GM23338 (cell line): Measurements from ENCODE around the gene H1-8. TPM values are rescaled to one million over a fixed set of nuclear protein-coding genes. Genes with fewer than 3 reads are reported as not detected.

Experiments
- ATAC-seq: fragments of 200-7000 bp; cut with Tn5 transposase; 3 replicates; pipeline ENCODE4 v1.9.1; 2020
- DNase-seq: peaks from one replicate; pipeline ENCODE4 v3.0.0-alpha.2; 2015; ENCODE audit warnings: low spot score
- H2AFZ ChIP-seq: fragments of 200-600 bp; sonication (generic); 2 replicates; pipeline ENCODE4 v1.8.0; 2016; ENCODE audit warnings: antibody characterized with exemption, mild to moderate bottlenecking, moderate library complexity
- H3F3A ChIP-seq: fragments of 200-600 bp; sonication (generic); replicated peaks from 2 replicates; pipeline ENCODE4 v1.8.0; 2017; ENCODE audit warnings: antibody characterized with exemption, mixed run types, low read depth
- H3K27ac ChIP-seq: fragments of 200-600 bp; sonication (generic); 2 replicates; pipeline ENCODE4 v1.6.1; 2016; ENCODE audit warnings: low read depth
- H3K27me3 ChIP-seq: fragments of 200-600 bp; sonication (generic); 2 replicates; pipeline ENCODE4 v1.8.0; 2016; ENCODE audit warnings: mild to moderate bottlenecking, mixed run types, moderate library complexity; ENCODE audit not compliant: insufficient read depth
- H3K36me3 ChIP-seq: fragments of 200-600 bp; sonication (generic); 2 replicates; pipeline ENCODE4 v1.8.0; 2016; ENCODE audit warnings: mild to moderate bottlenecking; ENCODE audit not compliant: insufficient read depth
- H3K4me1 ChIP-seq: fragments of 200-600 bp; sonication (generic); 2 replicates; pipeline ENCODE4 v1.8.0; 2016; ENCODE audit warnings: mild to moderate bottlenecking, moderate library complexity; ENCODE audit not compliant: insufficient read depth
- H3K4me2 ChIP-seq: fragments of 200-600 bp; sonication (generic); 2 replicates; pipeline ENCODE4 v1.7.1; 2017; ENCODE audit warnings: mixed run types
- H3K4me3 ChIP-seq: fragments of 200-600 bp; sonication (generic); 2 replicates; pipeline ENCODE4 v1.6.1; 2016; ENCODE audit warnings: mixed run types
- H3K79me2 ChIP-seq: fragments of 200-600 bp; sonication (generic); replicated peaks from 2 replicates; pipeline ENCODE4 v1.8.0; 2017; ENCODE audit warnings: mild to moderate bottlenecking; ENCODE audit not compliant: insufficient read depth
- H3K9me2 ChIP-seq: fragments of 200-600 bp; sonication (generic); 2 replicates; pipeline ENCODE4 v1.8.0; 2017; ENCODE audit not compliant: insufficient read depth
- H4K20me1 ChIP-seq: fragments of 200-600 bp; sonication (generic); replicated peaks from 2 replicates; pipeline ENCODE4 v1.8.0; 2017; ENCODE audit warnings: mild to moderate bottlenecking; ENCODE audit not compliant: insufficient read depth
- H3K27ac Mint-ChIP-seq: 2 replicates; pipeline ENCODE4 v1.8.0; 2020; ENCODE audit warnings: inconsistent platforms, mild to moderate bottlenecking, moderate library complexity, mixed read lengths
- H3K27me3 Mint-ChIP-seq: 3 replicates; pipeline ENCODE4 v1.8.0; 2022; ENCODE audit warnings: low read depth, mild to moderate bottlenecking, moderate library complexity, mixed read lengths, inconsistent platforms; ENCODE audit not compliant: insufficient read depth, poor library complexity
- H3K36me3 Mint-ChIP-seq: 3 replicates; pipeline ENCODE4 v1.8.0; 2021; ENCODE audit warnings: low read depth, mild to moderate bottlenecking, inconsistent platforms, moderate library complexity, mixed read lengths
- H3K4me1 Mint-ChIP-seq: 3 replicates; pipeline ENCODE4 v1.8.0; 2020; ENCODE audit warnings: mild to moderate bottlenecking, inconsistent platforms, mixed read lengths
- H3K4me3 Mint-ChIP-seq: 3 replicates; pipeline ENCODE4 v1.8.0; 2021; ENCODE audit warnings: moderate library complexity, mild to moderate bottlenecking, inconsistent platforms, mixed read lengths
- H3K9me3 Mint-ChIP-seq: 3 replicates; pipeline ENCODE4 v1.8.0; 2020; ENCODE audit warnings: moderate library complexity, mild to moderate bottlenecking, inconsistent platforms, mixed read lengths
- CREB1 ChIP-seq: fragments of 250-450 bp; sonication (Bioruptor Pico); IDR thresholded peaks from 2 replicates; pipeline ENCODE4 v1.5.0; 2020; ENCODE audit warnings: low read depth, mild to moderate bottlenecking, moderate library complexity
- CTCF ChIP-seq, 2 experiments: fragments of 200-600 bp in 1 of 2; sonication (generic) in 1 of 2; conservative IDR thresholded peaks; 2 replicates each; pipeline versions ENCODE4 v1.5.1 to v1.6.1; 2016 to 2017; ENCODE audit warnings: antibody characterized with exemption in 2 of 2, low read depth in 2 of 2, mild to moderate bottlenecking in 2 of 2, moderate library complexity in 1 of 2
- ETS1 ChIP-seq: IDR thresholded peaks from 2 replicates; pipeline ENCODE4 v1.6.1; 2016; ENCODE audit warnings: antibody characterized with exemption
- EZH2 ChIP-seq: fragments of 200-600 bp; sonication (generic); IDR thresholded peaks from one replicate; pipeline ENCODE4 v1.8.0; 2017; ENCODE audit warnings: antibody characterized with exemption, mild to moderate bottlenecking, low read depth; ENCODE audit not compliant: unreplicated experiment
- EZH2phosphoT487 ChIP-seq: fragments of 200-600 bp; sonication (generic); IDR thresholded peaks from one replicate; pipeline ENCODE4 v1.8.1; 2018; ENCODE audit warnings: antibody characterized with exemption; ENCODE audit not compliant: unreplicated experiment
- JUNB ChIP-seq: IDR thresholded peaks from one replicate; pipeline ENCODE4 v1.6.1; 2016; ENCODE audit warnings: antibody characterized with exemption; ENCODE audit not compliant: unreplicated experiment
- NANOG ChIP-seq: IDR thresholded peaks from 2 replicates; pipeline ENCODE4 v1.6.1; 2016; ENCODE audit warnings: antibody characterized with exemption, borderline replicate concordance
- STAT1 ChIP-seq: IDR thresholded peaks from one replicate; pipeline ENCODE4 v1.6.1; 2016; ENCODE audit warnings: antibody characterized with exemption; ENCODE audit not compliant: unreplicated experiment
- ZNF331 ChIP-seq: fragments of 250-450 bp; sonication (Bioruptor Pico); IDR thresholded peaks from 2 replicates; pipeline ENCODE4 v1.5.0; 2020; ENCODE audit warnings: low read depth, mild to moderate bottlenecking, moderate library complexity
- polyA plus RNA-seq: library from polyadenylated mRNA; unstranded; fragments of >200 nt; fragmentation: Nextera tagmentation; extraction: Ambion mirVana; gene quantifications from 2 replicates; pipeline ENCODE4 v1.2.1, GENCODE V29; 2016
- total RNA-seq: library from RNA; depleted of rRNA; stranded (reverse); fragments of >200 nt; shearing (Covaris generic); gene quantifications from 2 replicates; pipeline ENCODE4 v1.2.3, GENCODE V29; 2014
- TF ChIP-seq, protein P1 (sequence below): IDR thresholded peaks from one replicate; pipeline ENCODE4 v1.6.1; 2018; ENCODE audit warnings: antibody characterized with exemption; ENCODE audit not compliant: unreplicated experiment
- TF ChIP-seq, protein P2 (sequence below): fragments of 250-450 bp; sonication (Bioruptor Pico); IDR thresholded peaks from 2 replicates; pipeline ENCODE4 v1.5.0; 2020; ENCODE audit warnings: mild to moderate bottlenecking, moderate library complexity

The H1-8 gene
- total and polyA plus RNA-seq, 2 experiments from 2014 or later: not detected

GRCh38 chr3:129558772-129559564 lies 16.0 kb downstream of the H1-8 start:
- Histone ChIP-seq H3K4me3 (no peak overlapping the region), H2AFZ (no peak overlapping the region), H3K36me3 (no peaks in the 10 kb centered on the region), H3K9me2 (no peaks in the 10 kb centered on the region), H4K20me1 (no peaks in the 10 kb centered on the region), H3F3A (no peaks in the 10 kb centered on the region), H3K4me1 (peaks cover 15% of the 10 kb centered on the region; the same call in 1 of the 2 replicates), H3K4me2 (no peak overlapping the region), H3K79me2 (no peaks in the 10 kb centered on the region), H3K27me3 (no peaks in the 10 kb centered on the region), H3K27ac (no peak overlapping the region)
- H3K27me3 Mint-ChIP-seq: peaks cover 13% of the 10 kb centered on the region
- H3K4me1 Mint-ChIP-seq: peaks cover 35% of the 10 kb centered on the region
- DNase-seq (no peak), ATAC-seq (no peak; the same call in 2 of the 3 replicates)
- peaks cover 4% of the 10 kb centered on the region; the same call in 1 of the 3 replicates for H3K36me3 Mint-ChIP-seq
- no peak overlapping the region for H3K4me3 Mint-ChIP-seq
- no peak for TF ChIP-seq STAT1
- TF ChIP-seq, protein P1, sequence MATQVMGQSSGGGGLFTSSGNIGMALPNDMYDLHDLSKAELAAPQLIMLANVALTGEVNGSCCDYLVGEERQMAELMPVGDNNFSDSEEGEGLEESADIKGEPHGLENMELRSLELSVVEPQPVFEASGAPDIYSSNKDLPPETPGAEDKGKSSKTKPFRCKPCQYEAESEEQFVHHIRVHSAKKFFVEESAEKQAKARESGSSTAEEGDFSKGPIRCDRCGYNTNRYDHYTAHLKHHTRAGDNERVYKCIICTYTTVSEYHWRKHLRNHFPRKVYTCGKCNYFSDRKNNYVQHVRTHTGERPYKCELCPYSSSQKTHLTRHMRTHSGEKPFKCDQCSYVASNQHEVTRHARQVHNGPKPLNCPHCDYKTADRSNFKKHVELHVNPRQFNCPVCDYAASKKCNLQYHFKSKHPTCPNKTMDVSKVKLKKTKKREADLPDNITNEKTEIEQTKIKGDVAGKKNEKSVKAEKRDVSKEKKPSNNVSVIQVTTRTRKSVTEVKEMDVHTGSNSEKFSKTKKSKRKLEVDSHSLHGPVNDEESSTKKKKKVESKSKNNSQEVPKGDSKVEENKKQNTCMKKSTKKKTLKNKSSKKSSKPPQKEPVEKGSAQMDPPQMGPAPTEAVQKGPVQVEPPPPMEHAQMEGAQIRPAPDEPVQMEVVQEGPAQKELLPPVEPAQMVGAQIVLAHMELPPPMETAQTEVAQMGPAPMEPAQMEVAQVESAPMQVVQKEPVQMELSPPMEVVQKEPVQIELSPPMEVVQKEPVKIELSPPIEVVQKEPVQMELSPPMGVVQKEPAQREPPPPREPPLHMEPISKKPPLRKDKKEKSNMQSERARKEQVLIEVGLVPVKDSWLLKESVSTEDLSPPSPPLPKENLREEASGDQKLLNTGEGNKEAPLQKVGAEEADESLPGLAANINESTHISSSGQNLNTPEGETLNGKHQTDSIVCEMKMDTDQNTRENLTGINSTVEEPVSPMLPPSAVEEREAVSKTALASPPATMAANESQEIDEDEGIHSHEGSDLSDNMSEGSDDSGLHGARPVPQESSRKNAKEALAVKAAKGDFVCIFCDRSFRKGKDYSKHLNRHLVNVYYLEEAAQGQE: no peak
- TF ChIP-seq JUNB: no peak
- TF ChIP-seq ETS1: no peak
- TF ChIP-seq NANOG: no peak
- TF ChIP-seq, protein P2, sequence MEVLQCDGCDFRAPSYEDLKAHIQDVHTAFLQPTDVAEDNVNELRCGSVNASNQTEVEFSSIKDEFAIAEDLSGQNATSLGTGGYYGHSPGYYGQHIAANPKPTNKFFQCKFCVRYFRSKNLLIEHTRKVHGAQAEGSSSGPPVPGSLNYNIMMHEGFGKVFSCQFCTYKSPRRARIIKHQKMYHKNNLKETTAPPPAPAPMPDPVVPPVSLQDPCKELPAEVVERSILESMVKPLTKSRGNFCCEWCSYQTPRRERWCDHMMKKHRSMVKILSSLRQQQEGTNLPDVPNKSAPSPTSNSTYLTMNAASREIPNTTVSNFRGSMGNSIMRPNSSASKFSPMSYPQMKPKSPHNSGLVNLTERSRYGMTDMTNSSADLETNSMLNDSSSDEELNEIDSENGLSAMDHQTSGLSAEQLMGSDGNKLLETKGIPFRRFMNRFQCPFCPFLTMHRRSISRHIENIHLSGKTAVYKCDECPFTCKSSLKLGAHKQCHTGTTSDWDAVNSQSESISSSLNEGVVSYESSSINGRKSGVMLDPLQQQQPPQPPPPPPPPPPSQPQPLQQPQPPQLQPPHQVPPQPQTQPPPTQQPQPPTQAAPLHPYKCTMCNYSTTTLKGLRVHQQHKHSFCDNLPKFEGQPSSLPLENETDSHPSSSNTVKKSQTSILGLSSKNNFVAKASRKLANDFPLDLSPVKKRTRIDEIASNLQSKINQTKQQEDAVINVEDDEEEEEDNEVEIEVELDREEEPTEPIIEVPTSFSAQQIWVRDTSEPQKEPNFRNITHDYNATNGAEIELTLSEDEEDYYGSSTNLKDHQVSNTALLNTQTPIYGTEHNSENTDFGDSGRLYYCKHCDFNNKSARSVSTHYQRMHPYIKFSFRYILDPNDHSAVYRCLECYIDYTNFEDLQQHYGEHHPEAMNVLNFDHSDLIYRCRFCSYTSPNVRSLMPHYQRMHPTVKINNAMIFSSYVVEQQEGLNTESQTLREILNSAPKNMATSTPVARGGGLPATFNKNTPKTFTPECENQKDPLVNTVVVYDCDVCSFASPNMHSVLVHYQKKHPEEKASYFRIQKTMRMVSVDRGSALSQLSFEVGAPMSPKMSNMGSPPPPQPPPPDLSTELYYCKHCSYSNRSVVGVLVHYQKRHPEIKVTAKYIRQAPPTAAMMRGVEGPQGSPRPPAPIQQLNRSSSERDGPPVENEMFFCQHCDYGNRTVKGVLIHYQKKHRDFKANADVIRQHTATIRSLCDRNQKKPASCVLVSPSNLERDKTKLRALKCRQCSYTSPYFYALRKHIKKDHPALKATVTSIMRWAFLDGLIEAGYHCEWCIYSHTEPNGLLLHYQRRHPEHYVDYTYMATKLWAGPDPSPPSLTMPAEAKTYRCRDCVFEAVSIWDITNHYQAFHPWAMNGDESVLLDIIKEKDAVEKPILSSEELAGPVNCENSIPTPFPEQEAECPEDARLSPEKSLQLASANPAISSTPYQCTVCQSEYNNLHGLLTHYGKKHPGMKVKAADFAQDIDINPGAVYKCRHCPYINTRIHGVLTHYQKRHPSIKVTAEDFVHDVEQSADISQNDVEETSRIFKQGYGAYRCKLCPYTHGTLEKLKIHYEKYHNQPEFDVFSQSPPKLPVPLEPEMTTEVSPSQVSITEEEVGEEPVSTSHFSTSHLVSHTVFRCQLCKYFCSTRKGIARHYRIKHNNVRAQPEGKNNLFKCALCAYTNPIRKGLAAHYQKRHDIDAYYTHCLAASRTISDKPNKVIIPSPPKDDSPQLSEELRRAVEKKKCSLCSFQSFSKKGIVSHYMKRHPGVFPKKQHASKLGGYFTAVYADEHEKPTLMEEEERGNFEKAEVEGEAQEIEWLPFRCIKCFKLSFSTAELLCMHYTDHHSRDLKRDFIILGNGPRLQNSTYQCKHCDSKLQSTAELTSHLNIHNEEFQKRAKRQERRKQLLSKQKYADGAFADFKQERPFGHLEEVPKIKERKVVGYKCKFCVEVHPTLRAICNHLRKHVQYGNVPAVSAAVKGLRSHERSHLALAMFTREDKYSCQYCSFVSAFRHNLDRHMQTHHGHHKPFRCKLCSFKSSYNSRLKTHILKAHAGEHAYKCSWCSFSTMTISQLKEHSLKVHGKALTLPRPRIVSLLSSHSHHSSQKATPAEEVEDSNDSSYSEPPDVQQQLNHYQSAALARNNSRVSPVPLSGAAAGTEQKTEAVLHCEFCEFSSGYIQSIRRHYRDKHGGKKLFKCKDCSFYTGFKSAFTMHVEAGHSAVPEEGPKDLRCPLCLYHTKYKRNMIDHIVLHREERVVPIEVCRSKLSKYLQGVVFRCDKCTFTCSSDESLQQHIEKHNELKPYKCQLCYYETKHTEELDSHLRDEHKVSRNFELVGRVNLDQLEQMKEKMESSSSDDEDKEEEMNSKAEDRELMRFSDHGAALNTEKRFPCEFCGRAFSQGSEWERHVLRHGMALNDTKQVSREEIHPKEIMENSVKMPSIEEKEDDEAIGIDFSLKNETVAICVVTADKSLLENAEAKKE (CRISPR knock-in tag): no peak
- TF ChIP-seq CREB1: no peak
- TF ChIP-seq CTCF (conservative IDR thresholded peaks at IDR 0.05; ENCODE audit: low read depth in 2 of 2): no peak
- TF ChIP-seq EZH2: no peak
- TF ChIP-seq ZNF331 (CRISPR knock-in tag): no peak
- TF ChIP-seq EZH2phosphoT487: no peak
- peak overlapping the region; percentile 57; the same call in 1 of the 2 replicates for H3K27ac Mint-ChIP-seq
- H3K9me3 Mint-ChIP-seq: no peaks in the 10 kb centered on the region
